SH-SY5Y (cell line): Measurements from ENCODE around the gene GDPD4.

Experiments used
- GATA2 ChIP-seq: IDR thresholded peaks from 2 replicates; pipeline ENCODE4 v1.6.1; 2011; ENCODE audit warnings: mild to moderate bottlenecking, low read depth, low read length
- GATA3 ChIP-seq: IDR thresholded peaks from 2 replicates; pipeline ENCODE4 v1.6.1; 2011; ENCODE audit warnings: low read depth, mild to moderate bottlenecking, low read length, moderate library complexity

- no peak for TF ChIP-seq GATA2
- TF ChIP-seq GATA3 = no peak
Measured at GRCh38 chr11:77199137-77199745, 102.2 kb downstream of the GDPD4 start.
